ENCODE data around the gene GH2. TPM values are rescaled to one million over a fixed set of nuclear protein-coding genes. Genes with fewer than 3 reads are reported as not detected.
A peak's percentile ranks its signal among the peaks of the same experiment; 100 is the strongest.

GH2 gene
- total RNA-seq, 1 donor from 2014 or later: not detected

DNA sequence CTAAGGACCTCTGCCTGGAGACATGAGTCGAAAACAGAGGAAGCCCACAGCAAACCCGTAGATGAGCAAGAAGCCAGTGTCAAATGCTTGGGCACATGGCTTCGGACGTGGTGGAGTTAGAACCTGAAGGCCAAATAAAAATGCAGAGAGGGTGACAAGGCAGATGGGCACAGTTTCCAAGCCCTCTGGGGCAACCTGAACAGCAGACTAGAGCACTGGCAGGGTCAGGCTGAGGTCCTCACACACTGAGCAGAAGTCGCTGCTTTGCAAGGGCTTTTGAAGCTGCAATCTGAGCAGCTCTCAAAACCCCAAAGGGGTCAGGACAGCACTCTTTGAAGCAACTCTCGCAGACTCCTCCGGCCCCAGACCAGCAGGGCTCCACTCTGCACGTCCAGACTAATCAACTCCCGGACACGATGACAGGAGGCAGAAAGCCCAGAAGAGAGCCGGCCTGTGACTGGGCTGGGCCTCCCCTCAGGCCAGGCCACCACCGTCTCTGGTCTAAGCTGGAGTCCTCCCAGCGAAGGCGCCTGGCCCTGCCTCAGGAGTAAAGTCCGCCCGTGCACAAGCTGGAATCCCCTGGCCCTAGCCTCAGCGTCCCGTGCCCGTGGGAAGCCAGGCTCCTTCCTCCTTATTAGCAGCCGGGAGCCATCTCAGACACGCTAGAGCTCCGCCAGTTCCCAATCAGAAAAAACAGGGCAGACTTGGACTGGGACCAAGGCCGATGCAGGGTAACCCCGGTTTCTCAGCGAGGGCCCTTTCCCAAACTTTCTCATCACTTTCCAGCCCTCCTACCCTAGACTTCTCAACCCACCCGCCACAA is 40.2 kb downstream of the GH2 start:
- H3K9me3 Mint-ChIP-seq (ENCODE audit: unreplicated experiment): peaks cover 18% of the 10 kb centered on the region
- H3K4me1 Mint-ChIP-seq (ENCODE audit: low read depth, unreplicated experiment): peaks cover 12% of the 10 kb centered on the region
- peak; percentile 69 for DNase-seq
- H3K27ac Mint-ChIP-seq (ENCODE audit: unreplicated experiment): peak overlapping the region; percentile 92
- peak overlapping the region; percentile 95 for H3K4me3 Mint-ChIP-seq (ENCODE audit: unreplicated experiment)
- H3K27me3 Mint-ChIP-seq (ENCODE audit: unreplicated experiment): peaks cover 17% of the 10 kb centered on the region
- TF ChIP-seq, protein P1, sequence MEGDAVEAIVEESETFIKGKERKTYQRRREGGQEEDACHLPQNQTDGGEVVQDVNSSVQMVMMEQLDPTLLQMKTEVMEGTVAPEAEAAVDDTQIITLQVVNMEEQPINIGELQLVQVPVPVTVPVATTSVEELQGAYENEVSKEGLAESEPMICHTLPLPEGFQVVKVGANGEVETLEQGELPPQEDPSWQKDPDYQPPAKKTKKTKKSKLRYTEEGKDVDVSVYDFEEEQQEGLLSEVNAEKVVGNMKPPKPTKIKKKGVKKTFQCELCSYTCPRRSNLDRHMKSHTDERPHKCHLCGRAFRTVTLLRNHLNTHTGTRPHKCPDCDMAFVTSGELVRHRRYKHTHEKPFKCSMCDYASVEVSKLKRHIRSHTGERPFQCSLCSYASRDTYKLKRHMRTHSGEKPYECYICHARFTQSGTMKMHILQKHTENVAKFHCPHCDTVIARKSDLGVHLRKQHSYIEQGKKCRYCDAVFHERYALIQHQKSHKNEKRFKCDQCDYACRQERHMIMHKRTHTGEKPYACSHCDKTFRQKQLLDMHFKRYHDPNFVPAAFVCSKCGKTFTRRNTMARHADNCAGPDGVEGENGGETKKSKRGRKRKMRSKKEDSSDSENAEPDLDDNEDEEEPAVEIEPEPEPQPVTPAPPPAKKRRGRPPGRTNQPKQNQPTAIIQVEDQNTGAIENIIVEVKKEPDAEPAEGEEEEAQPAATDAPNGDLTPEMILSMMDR (IDR thresholded peaks at IDR 0.05; ENCODE audit: partially characterized antibody, unreplicated experiment): no peak
- no peaks in the 10 kb centered on the region for H3K36me3 Mint-ChIP-seq (ENCODE audit: unreplicated experiment)

DNA sequence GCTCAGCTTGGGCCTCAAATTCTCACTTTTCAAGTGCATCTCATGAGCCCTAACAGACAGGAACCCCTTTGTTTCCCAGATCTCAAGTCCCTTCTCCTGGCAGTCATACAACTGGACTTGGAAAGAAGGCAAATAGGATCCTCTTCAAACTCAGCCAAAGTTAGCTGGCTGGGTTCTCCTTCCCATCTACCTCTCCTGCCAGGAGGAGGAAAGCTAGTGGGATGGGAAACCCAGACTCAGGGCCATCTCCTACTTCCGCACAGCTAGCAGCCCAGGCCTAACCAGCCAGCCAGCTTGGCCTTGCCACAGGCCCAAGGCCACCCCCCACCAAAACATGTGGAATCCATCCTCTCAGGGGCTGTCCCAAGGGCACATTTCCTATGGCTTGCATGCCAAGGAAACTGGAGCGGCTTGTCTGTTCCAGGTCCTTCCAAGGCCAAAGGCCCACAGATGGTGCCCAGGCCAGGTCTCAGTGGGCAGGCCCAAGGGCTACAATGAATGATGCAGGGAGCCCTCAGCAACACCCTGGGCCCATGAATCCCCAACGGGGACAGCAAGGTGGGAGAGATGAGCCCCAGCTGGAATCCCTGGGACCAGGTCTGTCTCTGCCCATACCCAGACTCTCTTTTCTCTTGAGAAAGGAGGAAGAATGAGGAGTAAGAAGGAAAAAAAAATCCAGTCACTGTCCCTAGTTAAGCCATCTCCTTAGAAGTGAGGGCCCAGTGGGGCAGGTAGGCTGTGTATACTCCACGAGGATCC is 41.0 kb downstream of the GH2 start:
- TF ChIP-seq, protein P1 (IDR thresholded peaks at IDR 0.05; ENCODE audit: partially characterized antibody, unreplicated experiment): no peak
- H3K9me3 Mint-ChIP-seq (ENCODE audit: unreplicated experiment): peaks cover 18% of the 10 kb centered on the region
- no peak for DNase-seq
- peak overlapping the region; percentile 95 for H3K4me3 Mint-ChIP-seq (ENCODE audit: unreplicated experiment)
- H3K36me3 Mint-ChIP-seq (ENCODE audit: unreplicated experiment): no peaks in the 10 kb centered on the region
- H3K27ac Mint-ChIP-seq (ENCODE audit: unreplicated experiment): peak overlapping the region; percentile 92
- peaks cover 12% of the 10 kb centered on the region for H3K4me1 Mint-ChIP-seq (ENCODE audit: low read depth, unreplicated experiment)
- peaks cover 17% of the 10 kb centered on the region for H3K27me3 Mint-ChIP-seq (ENCODE audit: unreplicated experiment)

DNA sequence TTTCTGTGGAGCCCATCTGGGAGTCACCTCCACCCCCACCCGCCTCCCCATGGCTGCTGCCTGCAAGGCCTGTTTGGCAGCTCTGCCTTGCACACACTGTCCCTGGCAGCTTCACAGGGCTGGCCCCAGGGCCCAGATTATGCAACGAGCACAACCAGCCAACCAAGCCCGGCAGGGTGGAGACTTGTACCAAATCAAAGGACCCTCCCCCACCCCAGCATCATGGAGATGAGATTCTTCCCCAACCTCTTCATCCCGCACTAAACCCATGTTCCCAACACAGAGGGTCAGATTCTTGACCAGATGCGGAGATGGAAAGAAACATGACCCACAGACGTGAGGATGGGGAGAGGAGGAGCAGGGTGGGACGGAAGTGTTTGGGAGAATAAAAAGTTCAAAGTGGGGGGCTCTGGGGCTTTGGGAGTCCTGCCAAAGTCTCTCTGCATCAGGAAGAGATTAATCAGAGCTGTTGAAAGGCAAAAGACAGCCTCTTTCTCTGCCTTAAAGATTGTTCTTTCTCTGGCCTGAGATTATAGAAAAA is 43.0 kb downstream of the GH2 start:
- H3K27me3 Mint-ChIP-seq (ENCODE audit: unreplicated experiment): peaks cover 18% of the 10 kb centered on the region
- H3K4me1 Mint-ChIP-seq (ENCODE audit: low read depth, unreplicated experiment): peaks cover 16% of the 10 kb centered on the region
- H3K4me3 Mint-ChIP-seq (ENCODE audit: unreplicated experiment): peak overlapping the region; percentile 78
- H3K9me3 Mint-ChIP-seq (ENCODE audit: unreplicated experiment): peaks cover 12% of the 10 kb centered on the region
- TF ChIP-seq, protein P1 (IDR thresholded peaks at IDR 0.05; ENCODE audit: partially characterized antibody, unreplicated experiment): no peak
- peak overlapping the region; percentile 96 for H3K27ac Mint-ChIP-seq (ENCODE audit: unreplicated experiment)
- DNase-seq: peak; percentile 37
- H3K36me3 Mint-ChIP-seq (ENCODE audit: unreplicated experiment): no peaks in the 10 kb centered on the region

DNA sequence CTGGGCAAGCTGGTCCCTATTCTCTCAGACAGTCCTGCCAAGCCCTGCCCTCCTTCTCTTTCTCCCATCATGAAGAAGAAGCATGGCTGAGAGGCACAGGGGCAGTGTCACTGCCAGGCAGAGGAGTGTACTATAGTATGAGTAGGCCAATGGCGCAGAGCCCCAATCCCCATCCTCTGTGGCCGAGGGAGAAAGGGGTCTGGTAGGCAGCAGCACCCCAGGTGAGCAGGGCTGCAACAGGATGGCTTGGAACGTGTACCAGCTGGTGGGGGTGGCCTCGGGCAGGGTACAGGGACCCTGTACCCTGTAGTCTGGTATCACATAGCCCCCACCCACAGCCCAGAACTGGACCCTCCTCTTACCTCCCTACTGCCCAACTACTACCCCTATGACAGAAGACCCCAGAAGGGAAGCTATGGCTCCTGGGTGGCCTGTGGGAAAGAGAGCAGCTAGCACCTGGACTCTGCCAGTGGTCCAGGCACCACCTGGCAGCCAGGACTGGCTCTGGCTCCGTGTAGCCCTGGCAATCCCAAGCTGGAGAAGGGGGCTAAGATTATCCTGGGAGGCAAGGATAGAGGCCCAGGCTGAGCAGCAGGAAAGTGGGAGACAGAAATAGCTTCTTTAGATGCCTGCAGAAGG is 43.7 kb downstream of the GH2 start:
- peaks cover 16% of the 10 kb centered on the region for H3K27me3 Mint-ChIP-seq (ENCODE audit: unreplicated experiment)
- H3K9me3 Mint-ChIP-seq (ENCODE audit: unreplicated experiment): peaks cover 9% of the 10 kb centered on the region
- no peaks in the 10 kb centered on the region for H3K36me3 Mint-ChIP-seq (ENCODE audit: unreplicated experiment)
- peaks cover 16% of the 10 kb centered on the region for H3K4me1 Mint-ChIP-seq (ENCODE audit: low read depth, unreplicated experiment)
- no peak for DNase-seq
- H3K27ac Mint-ChIP-seq (ENCODE audit: unreplicated experiment): peak overlapping the region; percentile 70
- peak overlapping the region; percentile 78 for H3K4me3 Mint-ChIP-seq (ENCODE audit: unreplicated experiment)
- TF ChIP-seq, protein P1 (IDR thresholded peaks at IDR 0.05; ENCODE audit: partially characterized antibody, unreplicated experiment): no peak
